Measurements from ENCODE around the gene PIK3CA. TPM values are rescaled to one million over a fixed set of nuclear protein-coding genes. Genes with fewer than 3 reads are reported as not detected.
A peak's percentile ranks its signal among the peaks of the same experiment; 100 is the strongest.

The PIK3CA gene
- total and polyA plus RNA-seq, 2 experiments from 2014 or later, result 8.3 to 22.5 TPM

GRCh38 chr3:179181993-179182551 lies 33.9 kb downstream of the PIK3CA start:
- no peaks in the 10 kb centered on the region for H3K9me3 ChIP-seq (ENCODE audit: low read depth)
- WGBS, 2 experiments (ENCODE audit: low coverage in 1 of 2, low lambda C conversion rate in 2 of 2, missing lambda C conversion rate in 2 of 2), result 41 to 42% methylated on average over 4 of the region's 4 CpGs
- TF ChIP-seq EZH2 (IDR thresholded peaks at IDR 0.05; ENCODE audit: insufficient read depth, poor library complexity, severe bottlenecking), result no peak
- no peak for TF ChIP-seq EZH2phosphoT487 (IDR thresholded peaks at IDR 0.05; ENCODE audit: insufficient read depth, low read depth)
- no peaks in the 10 kb centered on the region for H3K9me2 ChIP-seq (ENCODE audit: insufficient read depth)
- no peak overlapping the region for H2AFZ ChIP-seq
- peak; percentile 56 for DNase-seq
- H4K20me1 ChIP-seq (ENCODE audit: insufficient read depth), result peaks cover 18% of the 10 kb centered on the region; the same call in 1 of the 2 replicates
- no peak overlapping the region for H3K4me2 ChIP-seq (ENCODE audit: unreplicated experiment)
- H3K4me3 ChIP-seq, result no peak overlapping the region
- in situ Hi-C loops (cut with MboI), result no loop called here
- H3K27ac ChIP-seq, result no peak overlapping the region
- H3K27me3 ChIP-seq (replicated peaks; ENCODE audit: insufficient read depth), result no peaks in the 10 kb centered on the region
- H3K36me3 ChIP-seq (ENCODE audit: low read depth), result no peaks in the 10 kb centered on the region
- peaks cover 25% of the 10 kb centered on the region for H3F3A ChIP-seq (ENCODE audit: insufficient read depth)
- H3K9ac ChIP-seq, result no peak overlapping the region
- H3K4me1 ChIP-seq (ENCODE audit: insufficient read depth), result peaks cover 38% of the 10 kb centered on the region
- H3K79me2 ChIP-seq (ENCODE audit: insufficient read depth), result peaks cover 99% of the 10 kb centered on the region

DNA sequence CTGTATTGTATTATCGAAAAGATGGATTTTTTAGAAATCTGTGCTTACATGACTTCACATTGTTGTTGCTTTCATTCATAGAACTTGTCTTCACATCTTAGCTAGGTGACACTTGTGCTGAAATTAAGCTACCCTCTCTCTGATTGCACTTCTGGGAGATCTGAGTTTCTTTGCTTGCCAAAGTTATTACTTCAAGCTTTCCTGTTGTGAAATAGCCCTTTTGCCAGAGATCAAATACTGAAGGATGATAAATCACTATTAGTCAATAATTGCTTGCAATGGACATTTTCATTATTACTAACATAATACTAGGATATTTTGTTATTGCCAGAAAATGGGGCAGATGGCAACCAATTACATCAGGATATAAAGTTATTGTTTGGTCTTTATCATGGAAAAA lies 34.7 kb downstream of the PIK3CA start:
- Histone ChIP-seq H3K4me3 (no peak overlapping the region), H3K79me2 (ENCODE audit: insufficient read depth) (peaks cover 96% of the 10 kb centered on the region), H3K9me3 (ENCODE audit: low read depth) (no peaks in the 10 kb centered on the region), H4K20me1 (ENCODE audit: insufficient read depth) (peaks cover 18% of the 10 kb centered on the region; the same call in 1 of the 2 replicates), H3F3A (ENCODE audit: insufficient read depth) (peaks cover 25% of the 10 kb centered on the region), H3K9me2 (ENCODE audit: insufficient read depth) (no peaks in the 10 kb centered on the region), H3K4me2 (ENCODE audit: unreplicated experiment) (no peak overlapping the region), H3K27ac (no peak overlapping the region), H3K4me1 (ENCODE audit: insufficient read depth) (peaks cover 38% of the 10 kb centered on the region), H3K9ac (no peak overlapping the region), H2AFZ (no peak overlapping the region), H3K27me3 (replicated peaks; ENCODE audit: insufficient read depth) (no peaks in the 10 kb centered on the region), H3K36me3 (ENCODE audit: low read depth) (no peaks in the 10 kb centered on the region)
- WGBS, 2 experiments (ENCODE audit: low coverage in 1 of 2, low lambda C conversion rate in 2 of 2, missing lambda C conversion rate in 2 of 2), result 93 to 100% methylated on average over 1 of the region's 1 CpG
- peak; percentile 4 for DNase-seq
- TF ChIP-seq EZH2 (IDR thresholded peaks at IDR 0.05; ENCODE audit: insufficient read depth, poor library complexity, severe bottlenecking) (no peak), EZH2phosphoT487 (IDR thresholded peaks at IDR 0.05; ENCODE audit: insufficient read depth, low read depth) (no peak)
- in situ Hi-C loops (cut with MboI), result no loop called here

GRCh38 chr3:179184826-179185225 lies 36.7 kb downstream of the PIK3CA start:
- Histone ChIP-seq H3K27me3 (replicated peaks; ENCODE audit: insufficient read depth) (no peaks in the 10 kb centered on the region), H3K79me2 (ENCODE audit: insufficient read depth) (peaks cover 95% of the 10 kb centered on the region), H3K27ac (no peak overlapping the region), H3K4me3 (no peak overlapping the region), H2AFZ (no peak overlapping the region), H3F3A (ENCODE audit: insufficient read depth) (peaks cover 22% of the 10 kb centered on the region), H3K4me1 (ENCODE audit: insufficient read depth) (peaks cover 40% of the 10 kb centered on the region), H3K36me3 (ENCODE audit: low read depth) (no peaks in the 10 kb centered on the region), H3K9me3 (ENCODE audit: low read depth) (no peaks in the 10 kb centered on the region), H3K4me2 (ENCODE audit: unreplicated experiment) (no peak overlapping the region), H4K20me1 (ENCODE audit: insufficient read depth) (peaks cover 25% of the 10 kb centered on the region; the same call in 1 of the 2 replicates), H3K9ac (no peak overlapping the region), H3K9me2 (ENCODE audit: insufficient read depth) (no peaks in the 10 kb centered on the region)
- in situ Hi-C loops (cut with MboI), result no loop called here
- 91 to 100% methylated on average over 1 of the region's 1 CpG for WGBS, 2 experiments (ENCODE audit: low coverage in 1 of 2, low lambda C conversion rate in 2 of 2, missing lambda C conversion rate in 2 of 2)
- no peak for DNase-seq
- TF ChIP-seq EZH2phosphoT487 (IDR thresholded peaks at IDR 0.05; ENCODE audit: insufficient read depth, low read depth) (no peak), EZH2 (IDR thresholded peaks at IDR 0.05; ENCODE audit: insufficient read depth, poor library complexity, severe bottlenecking) (no peak)

DNA sequence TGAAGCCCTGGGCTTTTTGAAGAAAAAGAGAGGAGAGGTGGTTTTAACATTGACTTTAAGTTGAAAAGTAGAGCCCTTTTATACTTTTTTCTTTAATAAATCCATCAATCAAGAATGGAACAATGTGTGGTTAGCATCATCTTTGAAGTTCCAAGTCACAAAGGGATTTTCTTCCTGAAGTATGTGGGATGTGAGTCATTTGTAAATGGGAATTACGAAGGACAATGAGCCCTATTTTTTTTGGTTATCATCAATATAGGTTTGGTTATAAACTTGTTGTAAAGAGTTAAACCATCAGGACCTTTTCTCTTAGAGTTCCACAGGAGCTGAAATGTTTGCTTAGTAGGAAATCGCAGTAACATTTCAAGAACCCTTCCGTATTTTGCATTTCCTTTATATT lies 38.3 kb downstream of the PIK3CA start:
- H2AFZ ChIP-seq, result no peak overlapping the region
- H3K9me3 ChIP-seq (ENCODE audit: low read depth), result no peaks in the 10 kb centered on the region
- no peak overlapping the region for H3K4me3 ChIP-seq
- H3K27me3 ChIP-seq (replicated peaks; ENCODE audit: insufficient read depth), result no peaks in the 10 kb centered on the region
- no peak for DNase-seq
- H3K9ac ChIP-seq, result no peak overlapping the region
- peaks cover 96% of the 10 kb centered on the region for H3K79me2 ChIP-seq (ENCODE audit: insufficient read depth)
- H3K27ac ChIP-seq, result no peak overlapping the region
- 96% methylated on average over 3 of the region's 3 CpGs for WGBS, 2 experiments (ENCODE audit: low coverage in 1 of 2, low lambda C conversion rate in 2 of 2, missing lambda C conversion rate in 2 of 2)
- no peaks in the 10 kb centered on the region for H3K9me2 ChIP-seq (ENCODE audit: insufficient read depth)
- no peak overlapping the region for H3K4me2 ChIP-seq (ENCODE audit: unreplicated experiment)
- H3F3A ChIP-seq (ENCODE audit: insufficient read depth), result peaks cover 7% of the 10 kb centered on the region
- H3K36me3 ChIP-seq (ENCODE audit: low read depth), result no peaks in the 10 kb centered on the region
- in situ Hi-C loops (cut with MboI), result no loop called here
- H4K20me1 ChIP-seq (ENCODE audit: insufficient read depth), result peaks cover 31% of the 10 kb centered on the region; the same call in 1 of the 2 replicates
- H3K4me1 ChIP-seq (ENCODE audit: insufficient read depth), result peaks cover 30% of the 10 kb centered on the region
- TF ChIP-seq EZH2 (IDR thresholded peaks at IDR 0.05; ENCODE audit: insufficient read depth, poor library complexity, severe bottlenecking) (no peak), EZH2phosphoT487 (IDR thresholded peaks at IDR 0.05; ENCODE audit: insufficient read depth, low read depth) (no peak)

Data from GM23248 (cell line).